ENCODE data around the gene CACNG6. TPM values are rescaled to one million over a fixed set of nuclear protein-coding genes. Genes with fewer than 3 reads are reported as not detected.

The CACNG6 gene
- total RNA-seq, 4 donors from 2014 or later: 1.4 TPM; not detected in 3

- Histone ChIP-seq H3K4me1 (peaks cover 4 to 46% (median 16%) of the 10 kb centered on the region in 3 donors), H3K27me3 (peaks cover 3 to 92% (median 12%) of the 10 kb centered on the region in 4 donors), H3K4me3 (peak overlapping the region in 3 of 4 donors; percentile 25 to 51 (median 26)), H3K36me3 (no peaks in the 10 kb centered on the region), H3K9me3 (peaks cover 0 to 3% (median 0%) of the 10 kb centered on the region in 3 donors), H3K27ac (no peak overlapping the region)
- intact Hi-C loops (cut with DNase I): no loop called here
- DNase-seq: no peak
- WGBS, 2 donors: 5% methylated on average over 19 of the region's 19 CpGs
- TF ChIP-seq, protein P1, sequence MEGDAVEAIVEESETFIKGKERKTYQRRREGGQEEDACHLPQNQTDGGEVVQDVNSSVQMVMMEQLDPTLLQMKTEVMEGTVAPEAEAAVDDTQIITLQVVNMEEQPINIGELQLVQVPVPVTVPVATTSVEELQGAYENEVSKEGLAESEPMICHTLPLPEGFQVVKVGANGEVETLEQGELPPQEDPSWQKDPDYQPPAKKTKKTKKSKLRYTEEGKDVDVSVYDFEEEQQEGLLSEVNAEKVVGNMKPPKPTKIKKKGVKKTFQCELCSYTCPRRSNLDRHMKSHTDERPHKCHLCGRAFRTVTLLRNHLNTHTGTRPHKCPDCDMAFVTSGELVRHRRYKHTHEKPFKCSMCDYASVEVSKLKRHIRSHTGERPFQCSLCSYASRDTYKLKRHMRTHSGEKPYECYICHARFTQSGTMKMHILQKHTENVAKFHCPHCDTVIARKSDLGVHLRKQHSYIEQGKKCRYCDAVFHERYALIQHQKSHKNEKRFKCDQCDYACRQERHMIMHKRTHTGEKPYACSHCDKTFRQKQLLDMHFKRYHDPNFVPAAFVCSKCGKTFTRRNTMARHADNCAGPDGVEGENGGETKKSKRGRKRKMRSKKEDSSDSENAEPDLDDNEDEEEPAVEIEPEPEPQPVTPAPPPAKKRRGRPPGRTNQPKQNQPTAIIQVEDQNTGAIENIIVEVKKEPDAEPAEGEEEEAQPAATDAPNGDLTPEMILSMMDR (IDR thresholded peaks at IDR 0.05): no peak
- TF ChIP-seq POLR2A (IDR thresholded peaks at IDR 0.05): no peak
Observed at GRCh38 chr19:53978975-53979801, 12.2 kb upstream of the CACNG6 start.

GRCh38 chr19:53980539-53981375, 10.7 kb upstream of the CACNG6 start:
- peaks cover 0 to 3% (median 0%) of the 10 kb centered on the region in 3 donors for H3K9me3 ChIP-seq
- WGBS, 2 donors: 26 to 27% methylated on average over 18 to 20 of the region's 20 CpGs
- DNase-seq: no peak
- no peaks in the 10 kb centered on the region for H3K36me3 ChIP-seq
- peaks cover 3 to 89% (median 12%) of the 10 kb centered on the region in 4 donors for H3K27me3 ChIP-seq
- TF ChIP-seq, protein P1 (IDR thresholded peaks at IDR 0.05): no peak
- no peak for TF ChIP-seq POLR2A (IDR thresholded peaks at IDR 0.05)
- peak overlapping the region in 3 of 4 donors; percentile 25 to 51 (median 26) for H3K4me3 ChIP-seq
- intact Hi-C loops (cut with DNase I): no loop called here
- peaks cover 4 to 46% (median 16%) of the 10 kb centered on the region in 3 donors for H3K4me1 ChIP-seq
- H3K27ac ChIP-seq: peak overlapping the region in 1 of 4 donors; percentile 28

GRCh38 chr19:53981376-53981951, 10.0 kb upstream of the CACNG6 start:
- DNase-seq: no peak

GRCh38 chr19:53982001-53982451, 9.4 kb upstream of the CACNG6 start:
- 0% methylated on average over 3 of the region's 62 CpGs; no CpG with 5 or more reads in 1 of the 2 donors for WGBS, 2 donors
- H3K4me3 ChIP-seq: peak overlapping the region in 3 of 4 donors; percentile 27 to 61 (median 42)
- H3K27ac ChIP-seq: peak overlapping the region in 2 of 4 donors; percentile 29 to 34
- intact Hi-C loops (cut with DNase I): no loop called here
- H3K36me3 ChIP-seq: no peaks in the 10 kb centered on the region
- peaks cover 3 to 77% (median 12%) of the 10 kb centered on the region in 4 donors for H3K27me3 ChIP-seq
- peaks cover 4 to 46% (median 16%) of the 10 kb centered on the region in 3 donors for H3K4me1 ChIP-seq
- no peak for DNase-seq
- TF ChIP-seq POLR2A (IDR thresholded peaks at IDR 0.05): no peak
- TF ChIP-seq, protein P1 (IDR thresholded peaks at IDR 0.05): no peak
- H3K9me3 ChIP-seq: peaks cover 0 to 3% (median 0%) of the 10 kb centered on the region in 3 donors

More at GRCh38 chr19:53981376-53981951, 10.0 kb upstream of the CACNG6 start:
- Histone ChIP-seq H3K9me3 (peaks cover 0 to 3% (median 0%) of the 10 kb centered on the region in 3 donors), H3K36me3 (no peaks in the 10 kb centered on the region), H3K27ac (no peak overlapping the region), H3K27me3 (peaks cover 3 to 82% (median 12%) of the 10 kb centered on the region in 4 donors), H3K4me3 (peak overlapping the region in 2 of 4 donors; percentile 42 to 61), H3K4me1 (peaks cover 4 to 46% (median 16%) of the 10 kb centered on the region in 3 donors)
- 75 to 79% methylated on average over 1 to 7 of the region's 13 CpGs for WGBS, 2 donors
- intact Hi-C loops (cut with DNase I): no loop called here
- TF ChIP-seq, protein P1 (IDR thresholded peaks at IDR 0.05): no peak
- no peak for TF ChIP-seq POLR2A (IDR thresholded peaks at IDR 0.05)
